GM21390 (cell line): ENCODE results near the gene ATP1B4.
A peak's percentile ranks its signal among the peaks of the same experiment; 100 is the strongest.

Source experiments
- ATAC-seq: cut with Tn5 transposase; IDR thresholded peaks from one replicate; pipeline ENCODE4 v1.9.1; 2021; ENCODE audit not compliant: unreplicated experiment

Gene ATP1B4

GRCh38 chrX:120372667-120373370, 10.9 kb downstream of the ATP1B4 start:
- ATAC-seq: no peak

GRCh38 chrX:120377179-120377578, 15.3 kb downstream of the ATP1B4 start:
- ATAC-seq: no peak

GRCh38 chrX:120377715-120378114, 15.8 kb downstream of the ATP1B4 start:
- no peak for ATAC-seq

- ATAC-seq: no peak
Measured at GRCh38 chrX:120378570-120378969, 16.7 kb downstream of the ATP1B4 start.

- ATAC-seq: no peak
Measured at GRCh38 chrX:120379937-120380681, 18.2 kb downstream of the ATP1B4 start.

- peak; percentile 65 for ATAC-seq
Measured at GRCh38 chrX:120380699-120381098, 18.8 kb downstream of the ATP1B4 start.

- no peak for ATAC-seq
Measured at GRCh38 chrX:120401301-120401700, 39.4 kb downstream of the ATP1B4 start.

GRCh38 chrX:120402369-120402768, 40.5 kb downstream of the ATP1B4 start:
- no peak for ATAC-seq

GRCh38 chrX:120406638-120407037, 44.7 kb downstream of the ATP1B4 start:
- ATAC-seq: no peak

GRCh38 chrX:120408168-120408567, 46.3 kb downstream of the ATP1B4 start:
- ATAC-seq: no peak

- peak; percentile 61 for ATAC-seq
Measured at GRCh38 chrX:120419463-120419862, 57.6 kb downstream of the ATP1B4 start.

- ATAC-seq: no peak
Measured at GRCh38 chrX:120426599-120426998, 64.7 kb downstream of the ATP1B4 start.

GRCh38 chrX:120428309-120428708, 66.4 kb downstream of the ATP1B4 start:
- ATAC-seq: no peak

- ATAC-seq: no peak
Measured at GRCh38 chrX:120429776-120430540, 68.1 kb downstream of the ATP1B4 start.
